GM12892 (cell line): ENCODE measurements around the gene MYCBPAP.

Source experiments
- POLR2A ChIP-seq: IDR thresholded peaks from 2 replicates; pipeline ENCODE4 v1.6.1; 2011; ENCODE audit warnings: low read depth, low read length, control low read depth
- TAF1 ChIP-seq: IDR thresholded peaks from 2 replicates; pipeline ENCODE4 v1.6.1; 2011; ENCODE audit warnings: low read depth, mild to moderate bottlenecking, control low read depth, low read length, borderline replicate concordance

DNA sequence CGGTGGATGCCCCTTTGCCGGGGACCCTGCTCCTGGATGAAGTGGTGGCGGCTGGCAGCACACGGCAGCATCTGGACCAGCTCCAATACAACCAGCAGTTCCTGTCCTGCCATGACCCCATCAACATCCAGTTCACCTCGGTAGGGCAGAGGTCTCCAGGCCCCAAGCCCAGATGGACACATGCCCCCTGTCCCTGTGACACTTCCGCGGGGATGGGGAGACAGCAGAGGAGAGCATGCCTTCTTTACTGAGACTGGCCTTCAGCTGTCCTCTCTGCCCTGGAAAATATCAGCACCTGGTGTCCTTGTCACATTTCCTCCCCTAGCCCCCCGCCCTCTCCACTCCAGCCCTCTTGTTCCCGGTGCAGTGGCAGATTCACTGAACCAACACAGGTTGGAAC lies 45.8 kb upstream of the MYCBPAP start:
- no peak for TF ChIP-seq POLR2A
- no peak for TF ChIP-seq TAF1
